Caco-2 (cell line): Measurements from ENCODE around the gene PNLDC1. TPM values are rescaled to one million over a fixed set of nuclear protein-coding genes. Genes with fewer than 3 reads are reported as not detected.

ENCODE experiments used
- total RNA-seq: library from RNA; stranded (reverse); gene quantifications from 2 replicates; pipeline ENCODE4 v1.2.3, GENCODE V29; 2022

Gene PNLDC1
- total RNA-seq, 1 experiment from 2014 or later, result 0.32 TPM

Other genes with a start within 250 kb of the PNLDC1 start
- 109 and 110 TPM in 2 replicates for gene SOD2, start 107.0 kb upstream of the PNLDC1 start, total RNA-seq
- 109 and 114 TPM in 2 replicates for gene WTAP, start 72.8 kb upstream of the PNLDC1 start, total RNA-seq
- 122 and 131 TPM in 2 replicates for gene ACAT2, start 38.2 kb upstream of the PNLDC1 start, total RNA-seq
- 286 and 333 TPM in 2 replicates for gene TCP1, start 10.7 kb upstream of the PNLDC1 start, total RNA-seq
- 71.1 and 81.0 TPM in 2 replicates for gene MRPL18, start 9.8 kb upstream of the PNLDC1 start, total RNA-seq
- gene MAS1, start 90.7 kb downstream of the PNLDC1 start, total RNA-seq, result not detected in 2 replicates
- gene IGF2R, start 168.8 kb downstream of the PNLDC1 start, total RNA-seq, result 91.1 and 92.2 TPM in 2 replicates